IMR-90 (cell line): ENCODE results near the gene CEP63. TPM values are rescaled to one million over a fixed set of nuclear protein-coding genes. Genes with fewer than 3 reads are reported as not detected.

Source experiments
- ATAC-seq: fragments of 200-7000 bp; cut with Tn5 transposase; 2 replicates; pipeline ENCODE4 v1.9.1; 2020; ENCODE audit warnings: low read depth, mild to moderate bottlenecking, moderate library complexity
- BruUV-seq: library from RNA; stranded (reverse); fragments of 400-500 nt; replicated peaks from 2 replicates; lab custom pipeline; 2021; lab: Mats Ljungman, UMichigan
- CTCF ChIA-PET: fragments of 300-600 bp; formaldehyde crosslinking; extraction: SDS; loops from one replicate; lab custom pipeline; 2021; ENCODE audit warnings: antibody characterized with exemption; lab: Yijun Ruan, JAX
- POLR2A ChIA-PET: fragments of 300-600 bp; sonication (Branson Sonifier 250); formaldehyde crosslinking; loops from one replicate; lab custom pipeline; 2022; ENCODE audit warnings: antibody characterized with exemption; ENCODE audit not compliant: unreplicated experiment; lab: Charles Lee
- DNase-seq: peaks from one replicate; pipeline ENCODE4 v3.0.0; 2013
- H2AFZ ChIP-seq: replicated peaks from 2 replicates; pipeline ENCODE3; 2013; ENCODE audit warnings: low read length, mild to moderate bottlenecking; ENCODE audit not compliant: poor library complexity
- H2AK5ac ChIP-seq: 2 replicates; pipeline ENCODE4 v1.6.1; 2013; ENCODE audit warnings: low read depth, low read length, inconsistent platforms
- H2AK9ac ChIP-seq: replicated peaks from 2 replicates; pipeline ENCODE3; 2013; ENCODE audit warnings: mild to moderate bottlenecking, low read depth, low read length, moderate library complexity; ENCODE audit not compliant: poor library complexity
- H2BK120ac ChIP-seq: 2 replicates; pipeline ENCODE4 v1.6.1; 2013; ENCODE audit warnings: low read depth, low read length, inconsistent platforms
- H2BK15ac ChIP-seq: 3 replicates; pipeline ENCODE4 v1.6.1; 2013; ENCODE audit warnings: low read depth, low read length, inconsistent platforms
- H2BK20ac ChIP-seq: 2 replicates; pipeline ENCODE4 v1.6.1; 2013; ENCODE audit warnings: low read depth, mild to moderate bottlenecking, inconsistent platforms, low read length, moderate library complexity
- H2BK5ac ChIP-seq: 2 replicates; pipeline ENCODE4 v1.6.1; 2013; ENCODE audit warnings: mild to moderate bottlenecking, low read depth, low read length, inconsistent platforms; ENCODE audit not compliant: poor library complexity, severe bottlenecking
- H3K14ac ChIP-seq: replicated peaks from 2 replicates; pipeline ENCODE4 v1.6.1; 2013; ENCODE audit warnings: low read depth, low read length, inconsistent platforms
- H3K18ac ChIP-seq: 2 replicates; pipeline ENCODE4 v1.6.1; 2013; ENCODE audit warnings: low read depth, low read length, control low read depth
- H3K23ac ChIP-seq: 2 replicates; pipeline ENCODE4 v1.6.1; 2013; ENCODE audit warnings: low read depth, low read length, inconsistent platforms
- H3K27ac ChIP-seq: 2 replicates; pipeline ENCODE4 v1.5.1; 2013; ENCODE audit warnings: mild to moderate bottlenecking, control low read depth, low read length; ENCODE audit not compliant: insufficient read depth
- H3K27me3 ChIP-seq: 2 replicates; pipeline ENCODE4 v1.6.1; 2013; ENCODE audit warnings: low read length; ENCODE audit not compliant: control insufficient read depth, insufficient read depth
- H3K36me3 ChIP-seq: 2 replicates; pipeline ENCODE4 v1.6.1; 2013; ENCODE audit warnings: low read length, mixed read lengths; ENCODE audit not compliant: control insufficient read depth, insufficient read depth
- H3K4ac ChIP-seq: 2 replicates; pipeline ENCODE4 v1.6.1; 2013; ENCODE audit warnings: low read depth, low read length, inconsistent platforms
- H3K4me1 ChIP-seq: 2 replicates; pipeline ENCODE4 v1.6.1; 2013; ENCODE audit warnings: low read length, mixed read lengths; ENCODE audit not compliant: control insufficient read depth, insufficient read depth
- H3K4me2 ChIP-seq: 2 replicates; pipeline ENCODE4 v1.6.1; 2013; ENCODE audit warnings: low read depth, mild to moderate bottlenecking, control low read depth, low read length, moderate library complexity
- H3K4me3 ChIP-seq: 2 replicates; pipeline ENCODE4 v1.5.1; 2013; ENCODE audit warnings: low read depth, mild to moderate bottlenecking, control low read depth, low read length, moderate library complexity; ENCODE audit not compliant: insufficient read depth
- H3K56ac ChIP-seq: 2 replicates; pipeline ENCODE4 v1.6.1; 2013; ENCODE audit warnings: low read length, inconsistent platforms; ENCODE audit not compliant: insufficient read depth; ENCODE audit errors: extremely low read depth
- H3K79me1 ChIP-seq, 2 experiments: 2 replicates each; pipeline ENCODE4 v1.6.1; 2013; ENCODE audit warnings: low read length in 2 of 2, inconsistent platforms in 1 of 2, low read depth in 1 of 2
- H3K9ac ChIP-seq: 2 replicates; pipeline ENCODE4 v1.6.1; 2013; ENCODE audit warnings: low read depth, low read length, control low read depth
- H3K9me1 ChIP-seq: 2 replicates; pipeline ENCODE4 v1.6.1; 2013; ENCODE audit warnings: low read length, inconsistent platforms; ENCODE audit not compliant: insufficient read depth
- H3K9me3 ChIP-seq: 2 replicates; pipeline ENCODE4 v1.6.1; 2013; ENCODE audit warnings: low read length; ENCODE audit not compliant: control insufficient read depth, insufficient read depth
- H4K20me1 ChIP-seq: 2 replicates; pipeline ENCODE4 v1.6.1; 2013; ENCODE audit warnings: low read length, inconsistent platforms; ENCODE audit not compliant: insufficient read depth
- H4K5ac ChIP-seq: 2 replicates; pipeline ENCODE4 v1.6.1; 2013; ENCODE audit warnings: mild to moderate bottlenecking, low read depth, low read length, control low read depth
- H4K8ac ChIP-seq, 2 experiments: 2 replicates each; pipeline ENCODE4 v1.6.1; 2013; ENCODE audit warnings: low read depth in 2 of 2, low read length in 2 of 2, control low read depth in 1 of 2, inconsistent platforms in 1 of 2
- H4K91ac ChIP-seq: 2 replicates; pipeline ENCODE4 v1.6.1; 2013; ENCODE audit warnings: low read depth, low read length, inconsistent platforms; ENCODE audit not compliant: insufficient read depth
- BHLHE40 ChIP-seq: fragments of 150-350 bp; IDR thresholded peaks from 2 replicates; pipeline ENCODE4 v1.6.1; 2016; ENCODE audit warnings: mild to moderate bottlenecking, low read depth, low read length
- CHD1 ChIP-seq: IDR thresholded peaks from 2 replicates; pipeline ENCODE4 v1.6.1; 2012; ENCODE audit warnings: low read depth, low read length, improper control_type of control experiment
- CTCF ChIP-seq: conservative IDR thresholded peaks from 2 replicates; pipeline ENCODE4 v1.5.1; 2012; ENCODE audit warnings: mild to moderate bottlenecking, low read depth, low read length, improper control_type of control experiment
- FOS ChIP-seq: fragments of 150-350 bp; IDR thresholded peaks from 2 replicates; pipeline ENCODE4 v1.6.1; 2016; ENCODE audit warnings: low read depth, low read length
- MAFK ChIP-seq: IDR thresholded peaks from 2 replicates; pipeline ENCODE4 v1.6.1; 2012; ENCODE audit warnings: low read depth, low read length, improper control_type of control experiment
- MXI1 ChIP-seq: IDR thresholded peaks from 2 replicates; pipeline ENCODE4 v1.6.1; 2012; ENCODE audit warnings: low read depth, mild to moderate bottlenecking, low read length, moderate library complexity, borderline replicate concordance
- NFE2L2 ChIP-seq: fragments of 150-350 bp; IDR thresholded peaks from 2 replicates; pipeline ENCODE4 v1.6.1; 2016; ENCODE audit warnings: low read depth, mild to moderate bottlenecking, low read length
- POLR2A ChIP-seq: IDR thresholded peaks from 2 replicates; pipeline ENCODE4 v1.6.1; 2012; ENCODE audit warnings: mild to moderate bottlenecking, low read depth, low read length
- RAD21 ChIP-seq: IDR thresholded peaks from 2 replicates; pipeline ENCODE4 v1.6.1; 2012; ENCODE audit warnings: low read length, improper control_type of control experiment
- RCOR1 ChIP-seq: IDR thresholded peaks from 2 replicates; pipeline ENCODE4 v1.6.1; 2012; ENCODE audit warnings: mild to moderate bottlenecking, low read length, improper control_type of control experiment; ENCODE audit not compliant: insufficient replicate concordance
- RFX5 ChIP-seq: IDR thresholded peaks from 2 replicates; pipeline ENCODE4 v1.8.0; 2012; ENCODE audit warnings: low read depth, mild to moderate bottlenecking, low read length, moderate library complexity
- SMC3 ChIP-seq: fragments of 150-350 bp; IDR thresholded peaks from 2 replicates; pipeline ENCODE4 v1.6.1; 2016; ENCODE audit warnings: low read depth, mild to moderate bottlenecking, antibody characterized with exemption, low read length, moderate library complexity
- USF2 ChIP-seq: fragments of 150-350 bp; IDR thresholded peaks from 2 replicates; pipeline ENCODE4 v1.6.1; 2017; ENCODE audit warnings: mild to moderate bottlenecking, antibody characterized with exemption, low read length, low read depth
- WGBS, 2 experiments: methylation state at CpG; one replicate each; pipeline versions ENCODE4 v1.1.5 to v1.1.7; 2013; ENCODE audit warnings: missing lambda C conversion rate in 2 of 2; ENCODE audit not compliant: insufficient read length in 1 of 2; ENCODE audit errors: extremely low coverage in 2 of 2; 5-methylcytosine and 5-hydroxymethylcytosine counted together
- dilution Hi-C: fragments of 300-500 bp; cut with HindIII; formaldehyde crosslinking; loops from one replicate; pipeline ENCODE4 v1.14.3; 2018; ENCODE audit warnings: low sequenced_read_pairs; ENCODE audit not compliant: unreplicated experiment
- in situ Hi-C: fragments of 300-500 bp; cut with MboI; formaldehyde crosslinking; loops from 3 replicates; pipeline ENCODE4 v1.14.3; 2019; ENCODE audit warnings: low sequenced_read_pairs, inconsistent platforms, mixed read lengths
- intact Hi-C: fragments of 100-400 bp; cut with micrococcal nuclease; formaldehyde crosslinking; loops from 2 replicates; pipeline ENCODE4 v1.10.0; 2022
- polyA plus RNA-seq, 3 experiments: library from polyadenylated mRNA; depleted of rRNA; stranded (reverse); fragments of >200 nt; gene quantifications; 2 replicates each; pipeline ENCODE4 v1.2.3, GENCODE V29; 2012; ENCODE audit warnings: low replicate concordance in 1 of 3
- total RNA-seq: library from RNA; depleted of rRNA; stranded (reverse); fragments of >200 nt; gene quantifications from 2 replicates; pipeline ENCODE4 v1.2.3, GENCODE V29; 2012
- TF ChIP-seq, protein P1 (sequence below): fragments of 150-350 bp; IDR thresholded peaks from 2 replicates; pipeline ENCODE4 v1.6.1; 2016; ENCODE audit warnings: low read depth, mild to moderate bottlenecking, low read length, moderate library complexity, borderline replicate concordance

Gene CEP63
- total and polyA plus RNA-seq, 2 of the 4 experiments (the other 2 are of a cell fraction): 6.5 to 9.1 TPM

GRCh38 chr3:134464064-134464688, 21.7 kb upstream of the CEP63 start:
- peaks cover 38% of the 10 kb centered on the region for H3K4me1 ChIP-seq
- peak overlapping the region; percentile 73 for H4K5ac ChIP-seq
- H2BK15ac ChIP-seq: peak overlapping the region; percentile 55; the same call in 2 of the 3 replicates
- no CpG with 5 or more reads among the region's 13 CpGs for WGBS, 2 experiments
- no peaks in the 10 kb centered on the region for H3K27me3 ChIP-seq
- no peaks in the 10 kb centered on the region for H3K9me3 ChIP-seq
- intact Hi-C loops (loop anchor here (1.0 kb wide), 2 partner anchors 37 to 90 kb away; partner anchors contain the start of gene AMOTL2), in situ Hi-C loops (loop anchor here (5.0 kb wide), 1 partner anchor 37 kb away; no protein-coding TSS in a partner anchor), dilution Hi-C loops (no loop called here)
- CTCF ChIA-PET: interaction anchor here (0.7 to 1.3 kb wide), 3 partner anchors 11 to 55 kb away, joined by 3 to 4 read pairs (median 4); no protein-coding TSS in a partner anchor
- H3K4me2 ChIP-seq: peak overlapping the region; percentile 49
- H4K20me1 ChIP-seq: no peaks in the 10 kb centered on the region
- peaks cover 36% of the 10 kb centered on the region for H3K9me1 ChIP-seq
- peak overlapping the region; percentile 91 for H3K56ac ChIP-seq
- H3K36me3 ChIP-seq: no peaks in the 10 kb centered on the region
- no peak overlapping the region for H3K4me3 ChIP-seq
- peaks cover 2 to 40% of the 10 kb centered on the region in 2 experiments; a peak in 3 of 4 replicates for H3K79me1 ChIP-seq
- peak overlapping the region; percentile 95 for H2AK5ac ChIP-seq
- H3K27ac ChIP-seq: peak overlapping the region; percentile 92
- H3K9ac ChIP-seq: peak overlapping the region; percentile 58
- H2BK20ac ChIP-seq: peak overlapping the region; percentile 96
- DNase-seq: peak; percentile 99
- peak overlapping the region; percentile 82 to 89 for H4K8ac ChIP-seq
- peak overlapping the region; percentile 94 for H2AK9ac ChIP-seq
- H2BK120ac ChIP-seq: peak overlapping the region; percentile 96
- peak overlapping the region; percentile 95 for H2BK5ac ChIP-seq
- BruUV-seq: no TSS peak
- POLR2A ChIA-PET: interaction anchor here (0.8 kb wide), 1 partner anchor 94 kb away, joined by 3 read pairs; no protein-coding TSS in a partner anchor
- H3K18ac ChIP-seq: peak overlapping the region; percentile 84
- H4K91ac ChIP-seq: peak overlapping the region; percentile 91
- peak; percentile 70 for ATAC-seq
- H2AFZ ChIP-seq: peak overlapping the region; percentile 48
- H3K14ac ChIP-seq: peak overlapping the region; percentile 62
- H3K23ac ChIP-seq: peak overlapping the region; percentile 92; the same call in 1 of the 2 replicates
- peak overlapping the region; percentile 98 for H3K4ac ChIP-seq
- TF ChIP-seq CTCF (no peak), USF2 (no peak), RAD21 (peak; percentile 34), MAFK (peak; percentile 55; the same call in 1 of the 2 replicates), MXI1 (0 out of 2 replicates have a peak, but pooled peaks have one; percentile 29), CHD1 (0 out of 2 replicates have a peak, but pooled peaks have one; percentile 44), RFX5 (no peak), RCOR1 (no peak), BHLHE40 (peak; percentile 39; the same call in 1 of the 2 replicates), POLR2A (no peak), NFE2L2 (peak; percentile 81), SMC3 (no peak), FOS (peak; percentile 86)
- TF ChIP-seq, protein P1, sequence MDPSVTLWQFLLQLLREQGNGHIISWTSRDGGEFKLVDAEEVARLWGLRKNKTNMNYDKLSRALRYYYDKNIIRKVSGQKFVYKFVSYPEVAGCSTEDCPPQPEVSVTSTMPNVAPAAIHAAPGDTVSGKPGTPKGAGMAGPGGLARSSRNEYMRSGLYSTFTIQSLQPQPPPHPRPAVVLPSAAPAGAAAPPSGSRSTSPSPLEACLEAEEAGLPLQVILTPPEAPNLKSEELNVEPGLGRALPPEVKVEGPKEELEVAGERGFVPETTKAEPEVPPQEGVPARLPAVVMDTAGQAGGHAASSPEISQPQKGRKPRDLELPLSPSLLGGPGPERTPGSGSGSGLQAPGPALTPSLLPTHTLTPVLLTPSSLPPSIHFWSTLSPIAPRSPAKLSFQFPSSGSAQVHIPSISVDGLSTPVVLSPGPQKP: no peak
